GM21528 (cell line): ENCODE results near the gene JDP2.

Experiments
- ATAC-seq: cut with Tn5 transposase; IDR thresholded peaks from one replicate; pipeline ENCODE4 v1.9.1; 2021; ENCODE audit warnings: mild to moderate bottlenecking, moderate library complexity; ENCODE audit not compliant: unreplicated experiment, low FRiP score

Gene JDP2

DNA sequence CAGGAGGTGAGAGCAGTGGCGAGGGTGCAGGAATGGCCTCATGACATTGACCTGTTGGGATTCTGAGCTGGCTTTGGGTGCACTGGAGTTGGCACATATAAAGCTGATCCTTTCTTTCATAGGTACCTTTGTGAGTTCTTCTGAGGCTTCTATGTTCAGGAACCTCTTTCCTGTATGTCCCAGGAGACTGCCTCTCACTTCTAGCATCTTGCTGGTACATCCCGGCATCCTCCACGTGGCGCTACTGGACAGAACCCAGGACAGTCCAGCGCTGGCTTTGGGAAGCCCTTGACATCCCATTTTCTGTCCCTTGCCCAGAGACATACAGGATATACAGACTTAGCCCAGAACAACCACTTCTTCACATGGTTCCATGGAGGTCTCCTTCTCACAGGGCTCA lies 50.1 kb downstream of the JDP2 start:
- ATAC-seq: no peak

DNA sequence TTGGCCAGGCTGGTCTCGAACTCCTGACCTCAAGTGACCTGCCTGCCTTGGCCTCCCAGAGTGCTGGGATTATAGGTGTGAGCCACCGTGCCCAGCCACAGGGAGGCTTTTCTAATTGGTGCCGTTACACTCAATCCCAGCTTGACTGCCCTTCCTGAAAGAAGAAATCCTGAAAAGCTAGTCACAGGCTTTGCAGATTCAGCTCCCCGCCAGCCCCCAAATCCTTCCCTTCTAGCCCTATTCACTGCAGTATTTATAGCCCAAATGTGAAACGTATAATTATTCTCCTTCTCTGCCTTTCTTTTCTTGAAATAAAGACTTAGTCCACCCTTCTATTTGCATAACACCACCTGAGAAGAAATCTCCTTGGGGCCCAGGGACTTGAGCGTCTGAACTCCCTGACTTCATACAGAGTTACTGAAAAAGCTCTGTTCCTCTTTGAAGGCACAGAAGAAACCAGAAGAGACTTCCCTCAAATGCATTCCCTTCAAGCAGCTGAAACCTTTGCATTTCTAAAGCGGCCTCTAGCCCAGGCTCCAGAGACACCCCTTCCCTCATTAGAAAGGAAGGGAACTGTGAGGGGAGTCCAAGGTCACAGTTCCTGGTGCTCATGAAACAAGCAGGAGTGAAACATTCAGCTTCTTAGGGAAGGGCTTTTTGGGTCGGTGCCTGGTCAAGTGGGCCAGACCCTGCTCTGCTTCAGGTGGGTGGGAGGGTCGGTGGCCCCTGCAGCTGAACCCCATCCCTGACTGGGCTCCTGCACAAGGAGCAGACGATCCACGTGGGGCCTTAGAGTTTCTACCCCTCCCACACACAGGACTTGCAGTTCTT lies 52.2 kb downstream of the JDP2 start:
- no peak for ATAC-seq

DNA sequence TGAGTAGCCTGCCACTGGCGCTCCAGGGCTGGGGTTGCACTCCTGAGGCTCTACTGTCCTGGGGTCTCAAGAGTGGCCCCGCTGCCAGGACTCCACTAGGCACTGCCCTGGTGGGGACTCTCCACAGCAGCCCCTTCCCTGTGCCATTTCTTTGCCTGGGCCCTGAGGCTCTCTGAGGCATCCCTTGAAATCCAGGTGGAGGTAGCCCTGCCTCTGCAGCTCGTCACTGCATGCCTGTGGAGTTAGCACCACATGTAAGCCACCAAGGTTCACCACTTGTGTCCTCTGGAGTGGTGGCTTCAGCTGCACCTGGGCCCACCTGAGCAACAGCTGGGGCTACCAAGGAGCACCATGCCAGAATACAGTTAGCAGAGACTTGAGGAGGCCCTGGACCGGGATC lies 54.5 kb downstream of the JDP2 start:
- ATAC-seq: no peak

GRCh38 chr14:75484711-75485429 lies 57.0 kb downstream of the JDP2 start:
- ATAC-seq: no peak

GRCh38 chr14:75486318-75486717 lies 58.5 kb downstream of the JDP2 start:
- no peak for ATAC-seq

GRCh38 chr14:75487155-75487671 lies 59.4 kb downstream of the JDP2 start:
- ATAC-seq: no peak

DNA sequence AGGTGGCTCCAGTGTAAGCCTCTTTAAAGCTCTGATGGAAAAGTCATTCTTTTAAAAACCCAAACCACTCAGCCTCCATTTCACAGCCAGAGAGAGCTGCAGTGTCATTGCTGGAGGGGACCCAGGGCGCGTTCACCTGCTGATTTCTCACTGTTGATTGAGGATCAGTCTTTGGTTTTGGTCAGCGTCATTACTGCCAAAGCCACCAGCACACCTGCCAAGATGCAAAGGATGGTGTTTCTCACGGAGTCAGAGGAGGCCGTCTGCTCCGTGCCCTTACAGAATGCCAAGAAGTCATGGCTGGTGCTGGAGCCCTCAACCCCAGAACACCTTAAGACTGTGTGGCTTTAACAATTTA lies 61.6 kb downstream of the JDP2 start:
- ATAC-seq: no peak

DNA sequence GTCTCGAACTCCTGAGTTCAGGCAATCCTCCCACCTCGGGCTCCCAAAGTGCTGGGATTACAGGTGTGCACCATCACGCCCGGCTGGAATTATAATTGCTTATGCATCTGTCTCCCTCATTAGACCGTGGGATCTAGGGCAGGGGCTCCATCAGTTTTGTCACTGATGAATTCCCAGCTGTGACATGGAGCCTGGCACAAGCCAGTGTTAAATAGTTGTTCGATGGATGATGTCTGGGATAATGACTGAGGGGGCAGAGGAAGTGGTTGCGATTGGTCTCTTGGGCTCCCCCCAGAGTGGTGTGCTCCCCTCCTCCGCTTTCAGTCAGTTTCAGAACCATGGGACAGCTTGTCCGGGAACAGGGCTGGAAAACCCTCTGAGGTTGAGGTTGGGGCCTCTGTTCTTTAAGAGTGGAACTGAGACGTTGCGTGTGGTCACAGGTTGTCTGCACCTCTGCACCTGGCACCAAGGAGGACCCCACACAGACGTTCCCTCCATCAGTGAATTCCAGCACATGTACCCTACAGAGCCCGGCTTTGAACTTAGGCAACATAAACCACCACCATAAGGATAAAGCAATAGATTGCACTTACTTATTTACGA lies 63.7 kb downstream of the JDP2 start:
- no peak for ATAC-seq

DNA sequence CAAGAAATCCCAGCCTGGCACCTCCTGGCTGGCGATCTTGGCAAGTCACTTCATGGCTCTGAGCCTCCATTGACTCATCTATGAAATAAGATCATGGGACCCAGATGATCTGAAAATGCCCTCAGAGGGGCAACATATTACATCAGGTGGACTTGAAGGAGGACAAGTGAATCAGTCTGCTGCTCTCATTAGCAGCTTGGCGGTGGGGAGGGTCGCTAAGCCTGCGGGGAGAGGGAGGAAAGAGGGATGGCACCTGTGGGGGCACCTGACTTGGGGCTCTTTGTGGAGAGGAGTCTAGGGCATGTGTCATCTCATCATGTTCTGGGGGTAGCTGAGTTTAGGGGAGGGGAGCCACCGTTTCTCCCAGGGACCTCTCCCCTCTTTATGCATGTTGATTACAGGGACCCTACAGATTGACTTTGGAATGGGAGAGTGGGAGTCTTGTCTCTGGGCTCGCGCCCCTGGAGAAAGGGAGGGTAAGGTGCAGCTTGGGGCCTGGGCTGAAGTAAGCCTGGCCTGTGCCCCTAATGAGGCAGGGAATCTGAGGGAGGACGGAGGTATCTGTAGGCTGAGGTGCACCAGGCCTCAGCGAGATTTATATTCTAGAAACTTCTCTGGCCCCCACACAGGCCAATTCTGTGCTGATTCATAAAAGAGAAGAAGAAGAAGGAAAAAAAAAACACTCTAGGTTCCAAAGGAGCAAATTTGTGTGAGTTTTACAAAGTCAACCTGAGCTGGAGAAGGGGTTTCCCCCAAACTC lies 65.2 kb downstream of the JDP2 start:
- ATAC-seq: no peak

DNA sequence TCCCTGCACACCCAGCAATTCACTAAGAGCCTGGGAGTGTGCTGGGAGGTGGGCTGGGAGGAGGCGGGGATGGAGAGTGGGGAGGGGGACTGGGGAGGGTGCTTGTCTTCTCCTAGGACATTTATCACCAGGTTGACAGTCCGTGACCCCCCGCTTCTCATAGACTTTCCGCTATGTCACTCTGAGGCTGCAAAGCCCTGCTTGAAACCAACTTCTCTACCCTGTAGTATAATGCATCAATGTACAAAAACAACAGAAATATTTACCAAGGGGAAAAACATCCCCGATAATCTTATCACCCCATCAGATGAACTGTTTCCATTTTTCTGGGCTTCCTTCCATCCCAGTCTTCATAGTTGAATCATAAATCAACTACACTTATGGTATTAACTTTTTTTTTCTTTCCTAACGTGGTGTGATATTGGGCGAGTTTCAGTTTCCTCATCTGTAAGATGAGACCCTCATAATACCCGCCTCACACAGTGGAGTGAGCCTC lies 65.8 kb downstream of the JDP2 start:
- no peak for ATAC-seq

- ATAC-seq: no peak
Measured at GRCh38 chr14:75494896-75495295, 67.1 kb downstream of the JDP2 start.

DNA sequence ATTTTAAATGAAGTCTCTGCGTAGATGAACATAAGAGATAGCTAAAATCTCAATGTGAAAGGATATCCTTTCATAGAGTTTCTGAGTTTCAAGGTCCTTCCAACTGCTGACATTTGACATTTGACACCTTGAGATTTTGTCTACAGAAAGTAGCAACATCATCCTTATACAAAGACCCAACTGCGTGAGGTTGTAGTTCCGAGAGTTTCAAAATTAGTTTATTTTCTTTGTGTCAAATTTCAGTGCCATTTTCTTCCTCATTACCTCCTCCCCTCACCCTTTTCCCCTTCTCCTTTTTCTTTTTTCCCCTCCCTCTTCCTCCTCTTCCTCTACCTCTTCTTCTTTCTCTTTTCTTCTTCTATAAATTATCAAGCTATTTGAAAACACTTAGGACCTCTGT lies 67.6 kb downstream of the JDP2 start:
- no peak for ATAC-seq

GRCh38 chr14:75495882-75496281 lies 68.1 kb downstream of the JDP2 start:
- no peak for ATAC-seq

DNA sequence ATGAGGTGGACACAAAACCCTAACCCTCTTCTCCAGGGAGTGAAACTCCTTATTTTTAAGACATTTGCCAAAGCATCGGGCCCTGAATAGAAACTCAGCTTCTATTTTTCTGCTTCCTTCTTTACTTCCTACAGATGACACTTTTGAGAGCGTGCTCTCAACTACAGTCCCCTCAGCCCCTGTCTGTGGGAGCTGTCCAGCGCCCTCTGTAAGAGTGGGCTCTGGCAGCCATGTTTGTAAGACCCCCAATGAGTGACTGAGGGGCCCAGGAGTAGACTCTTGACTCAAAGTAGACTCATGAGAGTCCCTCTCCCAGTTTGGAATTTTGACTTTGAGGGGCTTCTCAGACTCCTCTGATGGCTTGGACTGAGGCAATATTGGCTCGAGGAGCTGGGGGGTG lies 68.9 kb downstream of the JDP2 start:
- no peak for ATAC-seq

- ATAC-seq: no peak
Measured at GRCh38 chr14:75497191-75497590, 69.4 kb downstream of the JDP2 start.

- no peak for ATAC-seq
Measured at GRCh38 chr14:75497701-75498100, 69.9 kb downstream of the JDP2 start.

DNA sequence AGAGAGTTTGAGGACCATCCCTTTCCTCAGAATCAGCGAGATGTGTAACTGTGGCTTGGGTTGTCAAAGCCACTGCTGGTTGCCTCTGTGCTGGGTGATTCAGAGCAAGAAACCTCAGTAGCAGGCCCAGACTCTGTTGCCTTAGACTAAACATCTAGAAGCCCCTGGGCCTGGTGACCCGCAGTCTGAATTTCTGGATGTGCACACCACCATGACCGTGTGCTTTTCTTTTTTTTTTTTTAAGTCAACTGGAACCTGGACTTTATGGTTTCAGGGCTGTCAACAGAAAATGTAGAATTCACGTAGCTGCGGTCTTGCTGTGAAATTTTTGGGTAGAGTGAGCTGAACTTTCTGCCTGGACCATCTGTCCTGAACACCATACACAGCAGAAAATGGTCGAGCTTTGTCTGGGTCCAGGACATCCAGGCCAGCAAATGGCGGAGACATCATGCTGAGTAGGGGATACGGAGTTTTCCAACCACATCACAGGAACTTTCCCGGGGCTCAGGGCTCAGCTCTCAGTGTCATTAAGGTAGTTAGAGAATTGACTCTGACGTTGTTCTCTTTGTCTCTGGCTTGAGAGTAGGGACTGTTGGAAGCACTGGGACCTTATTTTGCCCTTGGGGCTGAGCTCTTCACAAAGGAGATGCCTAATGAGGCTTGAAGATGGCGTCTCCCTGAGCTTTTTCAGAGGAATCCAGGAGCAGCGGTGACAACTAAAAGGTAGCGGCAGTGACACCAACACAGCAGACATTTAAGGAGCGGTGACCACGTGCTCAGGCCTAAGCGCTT lies 71.5 kb downstream of the JDP2 start:
- no peak for ATAC-seq

DNA sequence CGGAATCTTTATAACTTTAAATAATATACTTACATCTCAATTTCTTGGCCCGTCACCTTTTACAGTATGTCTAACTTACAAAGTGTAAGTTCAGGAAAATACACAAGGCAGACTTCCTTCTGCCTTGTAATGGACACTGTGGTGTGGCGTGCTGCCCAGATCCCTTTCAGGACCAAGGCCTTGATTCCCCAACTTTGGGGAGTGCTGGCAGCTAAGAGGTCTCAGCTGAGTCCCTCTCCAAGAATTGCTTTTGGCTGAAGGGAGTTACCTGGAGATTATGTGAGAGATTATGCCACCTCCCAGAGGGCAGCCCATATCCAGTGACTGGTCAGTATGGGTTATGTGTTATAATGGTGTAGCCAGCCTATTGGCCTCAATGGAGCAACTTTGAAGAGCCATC lies 73.3 kb downstream of the JDP2 start:
- ATAC-seq: no peak

DNA sequence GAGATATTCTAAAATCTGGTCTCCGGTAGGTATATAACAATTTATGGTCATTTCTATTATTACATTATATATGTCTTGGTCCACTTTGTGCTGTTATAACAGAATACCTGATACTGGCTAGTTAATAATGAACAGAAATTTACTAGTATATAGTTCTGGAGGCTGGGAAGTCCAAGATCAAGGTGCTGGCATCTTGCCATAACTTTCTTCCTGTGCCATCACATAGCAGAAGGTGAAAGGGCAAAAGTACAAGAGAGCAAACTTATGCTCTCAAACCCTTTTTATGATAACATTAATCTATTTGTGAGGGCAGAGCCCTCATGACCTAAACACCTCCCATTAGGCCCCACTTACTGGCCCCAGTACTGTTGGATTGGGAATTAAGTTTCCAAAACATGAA lies 76.6 kb downstream of the JDP2 start:
- ATAC-seq: no peak

- no peak for ATAC-seq
Measured at GRCh38 chr14:75506930-75507329, 79.1 kb downstream of the JDP2 start.
